Cerebellar cortex (tissue), 1 donor: ENCODE results near the gene BSN.

ENCODE experiments used
- DNase-seq: peaks from one replicate; pipeline ENCODE4 v3.0.0-alpha.2; 2015; ENCODE audit warnings: low spot score

The BSN gene

GRCh38 chr3:49654955-49655556, 100.8 kb downstream of the BSN start:
- DNase-seq, result no peak

- DNase-seq, result no peak
Measured at GRCh38 chr3:49655731-49656285, 101.5 kb downstream of the BSN start.

- peak; percentile 51 for DNase-seq
Measured at GRCh38 chr3:49656541-49657112, 102.3 kb downstream of the BSN start.

- peak; percentile 74 for DNase-seq
Measured at GRCh38 chr3:49657208-49657915, 103.1 kb downstream of the BSN start.

- DNase-seq, result no peak
Measured at GRCh38 chr3:49658711-49659110, 104.4 kb downstream of the BSN start.

- no peak for DNase-seq
Measured at GRCh38 chr3:49659756-49660155, 105.5 kb downstream of the BSN start.

- no peak for DNase-seq
Measured at GRCh38 chr3:49661281-49661680, 107.0 kb downstream of the BSN start.

GRCh38 chr3:49662021-49662420, 107.7 kb downstream of the BSN start:
- no peak for DNase-seq

GRCh38 chr3:49662720-49663413, 108.6 kb downstream of the BSN start:
- DNase-seq, result no peak

GRCh38 chr3:49663831-49664230, 109.6 kb downstream of the BSN start:
- no peak for DNase-seq

- DNase-seq, result no peak
Measured at GRCh38 chr3:49664300-49664699, 110.0 kb downstream of the BSN start.

- DNase-seq, result no peak
Measured at GRCh38 chr3:49665822-49666519, 111.7 kb downstream of the BSN start.

GRCh38 chr3:49666592-49666991, 112.3 kb downstream of the BSN start:
- DNase-seq, result no peak

GRCh38 chr3:49667701-49668413, 113.6 kb downstream of the BSN start:
- DNase-seq, result no peak

- no peak for DNase-seq
Measured at GRCh38 chr3:49668414-49668797, 114.1 kb downstream of the BSN start.

GRCh38 chr3:49668861-49669260, 114.6 kb downstream of the BSN start:
- DNase-seq, result no peak

- no peak for DNase-seq
Measured at GRCh38 chr3:49669352-49669751, 115.1 kb downstream of the BSN start.

- DNase-seq, result no peak
Measured at GRCh38 chr3:49670940-49671290, 116.6 kb downstream of the BSN start.

- peak; percentile 94 for DNase-seq
Measured at GRCh38 chr3:49671291-49672288, 117.3 kb downstream of the BSN start.

GRCh38 chr3:49673121-49673714, 118.9 kb downstream of the BSN start:
- DNase-seq, result peak; percentile 30
